ENCODE data around the gene BUB1B.
"Not testable (repeated sequence)": the region's sequence is repeated elsewhere in the genome, so short reads cannot be mapped to it uniquely, and the experiment has no call there.

BUB1B gene

GRCh38 chr15:40136470-40137302 lies 24.2 kb upstream of the BUB1B start:
- DNase-seq (ENCODE audit: low read depth in 2 of 2), result no peak

DNA sequence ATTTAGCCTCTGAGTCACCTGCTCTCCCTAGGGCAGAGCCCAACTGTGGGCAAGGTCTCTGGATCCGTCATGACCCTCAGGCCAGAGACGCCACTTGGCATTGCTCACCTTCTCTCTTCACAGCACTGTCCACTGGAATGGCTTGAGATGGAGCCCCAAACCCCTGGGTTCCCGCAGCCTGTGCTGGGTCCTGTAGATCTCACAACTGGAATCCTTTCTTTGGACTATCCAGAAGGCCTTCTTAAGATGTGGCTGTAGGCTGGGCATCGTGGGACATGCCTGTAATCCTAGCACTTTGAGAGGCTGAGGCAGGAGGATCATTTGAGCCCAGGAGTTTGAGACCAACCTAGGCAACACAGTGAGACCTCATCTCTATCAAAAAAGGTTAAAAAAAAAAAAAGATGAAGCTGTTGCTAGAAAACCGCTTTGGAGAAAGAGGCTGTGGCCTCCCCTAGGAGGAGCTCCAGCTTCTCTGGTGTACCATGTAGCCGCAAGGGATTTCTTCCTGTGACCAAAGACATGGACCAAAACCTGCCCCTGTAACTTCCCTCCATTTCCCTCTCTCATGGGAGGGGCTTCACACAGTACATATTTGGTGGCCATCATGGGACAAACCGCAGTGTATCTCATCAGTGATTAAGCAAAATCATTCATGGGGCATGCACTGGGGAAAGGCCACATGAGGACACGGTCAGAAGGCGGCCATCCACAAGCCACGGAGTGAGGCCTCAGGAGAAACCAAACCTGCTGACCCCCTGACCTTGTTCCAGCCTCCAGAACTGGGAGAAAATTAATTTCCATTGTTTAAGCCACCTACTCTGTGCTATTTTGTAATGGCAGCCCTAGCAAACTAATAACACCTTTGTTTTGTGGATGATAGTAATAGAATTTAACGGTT lies 23.3 kb upstream of the BUB1B start:
- DNase-seq (ENCODE audit: low read depth in 2 of 2), result no peak

GRCh38 chr15:40138201-40138570 lies 22.7 kb upstream of the BUB1B start:
- DNase-seq (ENCODE audit: low read depth in 2 of 2), result not testable (repeated sequence)

- DNase-seq (ENCODE audit: low read depth in 2 of 2), result no peak
Measured at GRCh38 chr15:40142428-40142827, 18.4 kb upstream of the BUB1B start.

GRCh38 chr15:40146037-40146436 lies 14.8 kb upstream of the BUB1B start:
- DNase-seq (ENCODE audit: low read depth in 2 of 2), result no peak

GRCh38 chr15:40149339-40149738 lies 11.5 kb upstream of the BUB1B start:
- DNase-seq (ENCODE audit: low read depth in 2 of 2), result no peak

DNA sequence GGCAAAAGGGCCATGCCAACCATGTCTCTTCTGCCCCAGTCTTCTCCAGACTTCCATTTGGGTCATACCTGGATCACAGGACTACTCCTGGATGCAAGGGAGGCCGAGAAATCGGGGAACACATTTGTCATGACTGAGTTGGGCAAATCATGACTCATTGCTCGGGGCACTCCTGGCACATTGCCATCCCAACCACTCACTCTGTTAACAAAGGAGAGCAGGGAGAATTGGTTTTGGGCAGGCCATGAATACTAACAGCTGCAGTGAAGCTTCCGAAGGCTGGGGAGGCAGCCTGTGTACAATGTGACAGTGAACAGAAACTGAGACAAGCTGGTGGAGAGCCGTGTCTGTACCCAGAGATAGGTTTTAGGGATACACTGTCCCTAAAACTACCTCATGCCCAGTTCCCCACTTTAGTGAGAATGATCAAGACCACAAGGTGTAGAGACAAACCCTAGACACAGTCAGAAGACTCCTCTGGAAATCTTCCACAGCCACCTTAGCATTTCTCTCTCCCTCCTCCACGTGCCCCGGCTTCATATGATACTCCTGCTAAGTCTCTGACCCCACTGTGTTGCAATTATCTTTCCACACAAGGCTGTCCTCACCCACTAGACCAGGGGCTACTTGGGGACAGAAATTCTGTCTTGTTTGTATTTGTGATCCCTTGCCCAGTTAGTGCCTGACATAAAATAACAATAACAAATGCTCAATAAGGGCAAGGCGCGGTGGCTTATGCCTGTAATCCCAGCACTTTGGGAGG lies 10.5 kb upstream of the BUB1B start:
- no peak for DNase-seq (ENCODE audit: low read depth in 2 of 2)

- DNase-seq (ENCODE audit: low read depth in 2 of 2), result no peak
Measured at GRCh38 chr15:40151499-40151898, 9.4 kb upstream of the BUB1B start.

GRCh38 chr15:40151991-40152390 lies 8.9 kb upstream of the BUB1B start:
- DNase-seq (ENCODE audit: low read depth in 2 of 2), result no peak

DNA sequence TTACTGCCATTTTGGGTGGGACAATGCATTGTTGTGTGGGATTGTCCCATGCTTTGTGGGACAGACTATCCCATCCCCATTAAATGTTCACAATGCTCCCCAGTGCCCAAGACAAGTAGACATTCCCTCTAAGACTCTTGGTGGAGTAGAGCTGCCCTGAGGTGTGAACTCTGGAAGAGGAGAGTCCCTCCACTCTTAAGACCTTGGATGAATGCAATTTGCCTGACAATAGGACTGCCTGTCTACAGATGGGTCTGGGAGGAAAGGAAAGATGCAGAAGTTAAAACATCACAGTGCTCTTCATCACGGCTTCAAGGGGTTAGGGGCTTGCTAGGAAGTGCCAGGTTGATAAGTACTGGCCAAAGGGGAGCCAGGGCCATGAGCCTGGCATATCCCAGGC lies 6.0 kb upstream of the BUB1B start:
- not testable (repeated sequence) for DNase-seq (ENCODE audit: low read depth in 2 of 2)

GRCh38 chr15:40155270-40155910 lies 5.5 kb upstream of the BUB1B start:
- DNase-seq (ENCODE audit: low read depth in 2 of 2), result no peak

- DNase-seq (ENCODE audit: low read depth in 2 of 2), result no peak
Measured at GRCh38 chr15:40157778-40158447, 3.0 kb upstream of the BUB1B start.

DNA sequence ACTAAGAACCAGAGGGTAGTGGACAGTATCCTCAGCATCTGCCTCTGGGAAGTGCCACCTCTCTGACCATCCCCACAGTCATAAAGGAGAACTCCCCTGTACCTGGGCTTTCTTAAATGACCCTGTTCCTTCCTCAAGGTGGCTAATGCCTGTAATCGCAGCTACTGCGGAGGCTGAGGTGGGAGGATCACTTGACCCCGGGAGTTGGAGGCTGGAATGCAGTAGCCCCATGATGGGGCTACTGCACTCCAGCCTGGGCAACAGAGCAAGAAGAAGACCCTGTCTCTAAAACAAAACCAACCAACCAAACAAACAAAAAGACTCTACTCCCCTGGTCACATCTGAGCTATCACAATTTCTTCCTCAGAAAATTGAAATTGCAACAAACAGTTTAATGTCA lies 848 bp upstream of the BUB1B start:
- no peak for DNase-seq (ENCODE audit: low read depth in 2 of 2)

- DNase-seq (ENCODE audit: low read depth in 2 of 2), result no peak
Measured at GRCh38 chr15:40161693-40162391, 973 bp downstream of the BUB1B start.

DNA sequence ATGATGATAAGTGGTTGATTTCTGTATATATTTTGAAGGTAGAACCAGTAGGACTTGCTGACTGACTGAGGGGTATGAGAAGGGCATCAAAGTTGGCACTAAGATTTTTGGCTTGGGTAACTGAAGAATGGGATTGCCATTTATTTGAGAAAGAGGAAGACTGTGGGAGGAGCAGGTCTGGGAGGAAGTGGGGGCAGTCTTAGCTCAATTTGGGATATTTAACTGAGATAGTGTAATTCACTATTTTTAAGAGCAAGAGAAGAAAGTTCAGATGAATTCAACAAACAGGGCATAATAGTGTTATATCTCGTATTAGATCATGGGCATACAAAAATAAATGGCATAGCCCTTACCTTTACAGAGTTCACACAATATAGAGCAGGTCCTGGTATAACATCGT lies 1.7 kb downstream of the BUB1B start:
- DNase-seq (ENCODE audit: low read depth in 2 of 2), result no peak

DNA sequence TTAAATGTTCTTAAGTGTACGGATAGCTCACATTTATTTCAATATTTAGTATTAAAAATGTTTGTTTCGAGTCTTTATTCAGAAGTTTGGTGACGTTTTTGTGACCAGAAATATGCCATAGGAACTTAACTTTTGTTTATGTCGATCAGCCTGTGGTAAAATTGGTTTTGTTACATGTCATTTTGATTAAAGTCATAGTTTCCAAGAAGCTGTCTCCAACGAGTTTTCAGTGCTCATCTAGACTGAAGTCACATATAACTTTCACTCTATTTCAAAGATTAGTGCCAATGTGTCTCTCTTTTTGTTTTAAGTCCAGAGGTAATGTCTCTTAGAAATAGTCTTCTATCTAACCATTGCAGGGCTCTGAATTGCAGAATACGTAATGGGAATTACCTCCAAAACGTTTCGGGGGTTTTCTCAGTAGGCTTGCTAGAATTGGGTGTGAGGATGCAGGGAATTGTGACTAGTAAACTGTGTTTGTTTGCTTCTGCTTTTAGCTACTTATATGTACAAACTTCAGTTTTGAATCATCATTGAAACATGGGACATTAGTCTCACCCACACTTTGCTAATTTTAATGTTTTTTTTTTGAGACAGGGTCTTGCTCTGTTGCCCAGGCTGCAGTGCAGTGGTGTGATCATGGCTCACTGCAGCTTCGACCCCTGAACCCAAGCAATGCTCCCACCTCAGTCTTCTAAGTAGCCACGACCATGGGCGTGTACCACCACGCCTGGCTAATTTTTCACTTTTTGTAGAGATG lies 3.0 kb downstream of the BUB1B start:
- DNase-seq (ENCODE audit: low read depth in 2 of 2), result no peak

- DNase-seq (ENCODE audit: low read depth in 2 of 2), result not testable (repeated sequence)
Measured at GRCh38 chr15:40167374-40167773, 6.5 kb downstream of the BUB1B start.

DNA sequence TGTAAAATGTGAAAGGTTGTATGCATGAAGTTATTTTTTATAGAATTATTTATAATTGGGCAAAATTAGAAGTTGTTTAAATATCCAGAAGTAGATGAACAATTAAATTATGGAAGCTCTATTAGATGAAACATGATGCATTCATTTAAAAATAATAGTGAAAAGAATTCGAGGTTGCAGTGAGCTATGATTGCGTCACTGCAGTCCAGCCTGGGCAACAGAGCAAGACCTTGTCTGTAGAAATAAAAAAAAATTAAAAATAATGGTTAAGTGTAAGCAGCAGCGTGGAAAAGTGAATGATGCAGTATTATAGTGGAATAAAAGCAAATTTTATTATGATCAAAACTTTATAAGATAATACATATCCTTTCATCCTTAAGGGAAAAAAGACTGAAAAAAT lies 14.3 kb downstream of the BUB1B start:
- no peak for DNase-seq (ENCODE audit: low read depth in 2 of 2)

DNA sequence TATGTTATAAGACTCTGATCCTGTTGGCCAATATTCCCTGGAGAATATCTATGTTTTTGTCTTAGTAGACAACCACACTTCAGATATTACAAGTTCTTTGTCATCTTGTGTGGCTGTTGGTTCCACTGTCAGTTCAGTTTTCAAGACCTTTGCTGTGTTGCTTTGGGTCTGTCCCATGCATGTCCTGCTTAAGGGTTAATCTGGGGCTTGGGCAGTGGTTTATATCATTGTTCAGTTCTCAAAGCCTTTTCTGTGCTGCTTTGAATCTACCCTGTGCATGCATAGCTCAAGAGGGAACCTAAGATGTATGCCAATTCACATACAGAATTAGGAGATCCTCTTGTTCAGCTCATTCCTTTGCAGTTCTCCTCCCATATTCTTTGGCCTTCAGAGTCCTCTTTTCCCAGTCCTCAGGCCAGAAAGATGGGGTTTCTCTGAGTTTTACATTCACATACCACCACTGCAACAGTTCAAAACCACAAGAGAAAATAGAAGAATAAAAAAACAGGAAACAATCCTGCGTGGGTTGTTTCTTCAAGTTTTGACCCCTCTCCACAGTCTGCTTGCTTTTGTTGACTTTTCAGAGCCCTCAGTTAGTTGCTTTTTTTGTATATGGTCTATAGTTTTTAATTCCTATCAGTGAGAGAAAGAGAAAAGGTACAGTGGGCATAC lies 21.6 kb downstream of the BUB1B start:
- no peak for DNase-seq (ENCODE audit: low read depth in 2 of 2)
